Spinal cord (tissue), 10 donors: Measurements from ENCODE around the gene HSPB7. TPM values are rescaled to one million over a fixed set of nuclear protein-coding genes. Genes with fewer than 3 reads are reported as not detected.
A peak's percentile ranks its signal among the peaks of the same experiment; 100 is the strongest.
"Not testable (repeated sequence)": the region's sequence is repeated elsewhere in the genome, so short reads cannot be mapped to it uniquely, and the experiment has no call there.

Experiments
- DNase-seq, 6 donors: peaks; one replicate each; pipeline versions ENCODE4 v3.0.0 to v3.0.0-alpha.2; 2013 to 2015; ENCODE audit warnings: low spot score in 6 of 6, low read depth in 4 of 6
- H3K27ac ChIP-seq: one replicate; pipeline ENCODE4 v1.5.1; 2013; ENCODE audit warnings: low read depth, low read length, control low read depth
- H3K27me3 ChIP-seq: one replicate; pipeline ENCODE4 v1.6.1; 2013; ENCODE audit warnings: low read length; ENCODE audit not compliant: control insufficient read depth, insufficient read depth
- H3K36me3 ChIP-seq: one replicate; pipeline ENCODE4 v1.6.1; 2013; ENCODE audit warnings: low read length; ENCODE audit not compliant: control insufficient read depth, insufficient read depth
- H3K4me1 ChIP-seq: one replicate; pipeline ENCODE4 v1.6.1; 2013; ENCODE audit warnings: low read length; ENCODE audit not compliant: control insufficient read depth, insufficient read depth
- H3K4me3 ChIP-seq: one replicate; pipeline ENCODE4 v1.5.1; 2013; ENCODE audit warnings: low read depth, low read length, control low read depth
- H3K9me3 ChIP-seq: one replicate; pipeline ENCODE4 v1.6.1; 2013; ENCODE audit warnings: low read length; ENCODE audit not compliant: control insufficient read depth, insufficient read depth
- WGBS: methylation state at CpG from one replicate; pipeline ENCODE4 v1.1.5; 2013; ENCODE audit warnings: missing lambda C conversion rate; ENCODE audit not compliant: insufficient coverage; 5-methylcytosine and 5-hydroxymethylcytosine counted together
- polyA plus RNA-seq, 2 donors: library from polyadenylated mRNA; unstranded; fragments of 120-200 nt; gene quantifications; one replicate each; pipeline ENCODE4 v1.2.1, GENCODE V29; 2013; ENCODE audit not compliant: insufficient read length in 2 of 2
- total RNA-seq, 2 donors: library from RNA; depleted of rRNA in 1 of 2; stranded (reverse); fragments of 120-200 nt in 1 of 2; fragments of >200 nt in 1 of 2; gene quantifications; one replicate each; pipeline versions ENCODE4 v1.2.3 to v1.2.4, GENCODE V29; 2013 to 2014
- donor health status: healthy.

The HSPB7 gene
- total and polyA plus RNA-seq, 4 donors, result 1.4 to 2.7 (median 2.1) TPM

DNA sequence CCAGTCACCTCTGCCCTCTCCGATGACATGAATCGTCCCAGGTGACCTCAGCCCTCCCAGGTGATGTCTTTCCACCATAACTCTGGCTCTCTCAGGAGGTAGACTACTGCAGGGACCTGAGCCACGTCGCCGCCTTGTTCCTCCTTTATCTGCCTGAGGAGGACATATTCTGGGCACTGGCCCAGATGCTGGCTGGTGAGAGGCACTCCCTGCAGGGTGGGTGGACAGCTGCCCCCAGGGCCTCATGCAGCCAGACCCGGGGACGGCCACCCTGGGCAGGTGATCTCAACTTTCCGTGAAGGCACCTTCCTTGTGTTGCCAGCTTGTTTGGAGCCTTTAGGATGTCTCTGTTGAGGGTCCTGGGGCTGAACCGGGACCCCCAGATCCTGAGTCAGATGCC lies 28.1 kb downstream of the HSPB7 start:
- H3K4me1 ChIP-seq, result no peaks in the 10 kb centered on the region
- no peak overlapping the region for H3K4me3 ChIP-seq
- no peaks in the 10 kb centered on the region for H3K27me3 ChIP-seq
- 76% methylated on average over 9 of the region's 9 CpGs for WGBS
- DNase-seq, result no peak
- H3K27ac ChIP-seq, result no peak overlapping the region
- H3K36me3 ChIP-seq, result no peaks in the 10 kb centered on the region
- no peaks in the 10 kb centered on the region for H3K9me3 ChIP-seq

DNA sequence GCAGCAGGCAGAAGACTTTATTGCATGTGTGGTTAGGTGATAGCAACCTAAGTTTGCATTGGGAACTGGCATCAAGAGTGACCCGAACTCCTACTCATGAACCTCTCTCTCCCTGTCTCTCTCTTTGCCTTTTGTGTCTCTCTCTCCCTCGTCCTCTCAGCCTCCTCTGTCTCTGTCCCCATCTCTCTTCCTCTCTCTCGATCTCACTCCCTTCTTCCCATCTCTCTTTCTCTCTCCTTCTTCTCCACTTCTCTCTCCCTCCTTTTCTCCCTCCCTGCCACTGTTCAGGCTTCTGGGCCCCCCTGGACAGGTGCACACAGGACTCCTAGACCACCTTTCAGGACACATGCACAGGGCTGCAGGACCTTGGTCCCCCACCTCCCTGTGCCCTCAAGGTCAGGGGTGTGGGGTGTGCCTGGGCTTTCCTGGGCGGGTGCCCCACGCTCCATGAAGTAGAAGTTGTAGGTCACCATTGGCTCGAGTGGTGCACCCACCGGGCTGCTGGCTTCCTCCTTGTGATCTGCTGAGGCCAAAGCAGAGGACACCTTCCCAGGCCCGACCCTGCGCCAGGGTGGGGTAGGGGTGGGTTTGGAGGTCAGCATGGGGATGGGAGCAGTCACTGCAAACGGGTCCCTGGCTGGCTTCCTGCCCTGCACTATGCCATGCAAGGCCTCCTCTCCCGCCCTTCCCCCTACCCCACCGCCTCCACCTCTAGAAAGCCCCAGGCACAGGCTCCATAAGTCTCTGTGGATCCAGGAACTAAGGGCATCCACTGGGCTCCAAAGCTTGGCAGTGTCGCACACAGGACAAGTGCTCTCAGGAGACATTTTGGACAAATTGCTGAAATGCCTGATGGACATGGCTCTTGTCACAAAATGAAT lies 28.7 kb downstream of the HSPB7 start:
- H3K9me3 ChIP-seq, result no peaks in the 10 kb centered on the region
- DNase-seq, result no peak
- H3K4me3 ChIP-seq, result no peak overlapping the region
- H3K27ac ChIP-seq, result no peak overlapping the region
- no peaks in the 10 kb centered on the region for H3K27me3 ChIP-seq
- no peaks in the 10 kb centered on the region for H3K4me1 ChIP-seq
- no peaks in the 10 kb centered on the region for H3K36me3 ChIP-seq
- WGBS, result 89% methylated on average over 13 of the region's 13 CpGs

DNA sequence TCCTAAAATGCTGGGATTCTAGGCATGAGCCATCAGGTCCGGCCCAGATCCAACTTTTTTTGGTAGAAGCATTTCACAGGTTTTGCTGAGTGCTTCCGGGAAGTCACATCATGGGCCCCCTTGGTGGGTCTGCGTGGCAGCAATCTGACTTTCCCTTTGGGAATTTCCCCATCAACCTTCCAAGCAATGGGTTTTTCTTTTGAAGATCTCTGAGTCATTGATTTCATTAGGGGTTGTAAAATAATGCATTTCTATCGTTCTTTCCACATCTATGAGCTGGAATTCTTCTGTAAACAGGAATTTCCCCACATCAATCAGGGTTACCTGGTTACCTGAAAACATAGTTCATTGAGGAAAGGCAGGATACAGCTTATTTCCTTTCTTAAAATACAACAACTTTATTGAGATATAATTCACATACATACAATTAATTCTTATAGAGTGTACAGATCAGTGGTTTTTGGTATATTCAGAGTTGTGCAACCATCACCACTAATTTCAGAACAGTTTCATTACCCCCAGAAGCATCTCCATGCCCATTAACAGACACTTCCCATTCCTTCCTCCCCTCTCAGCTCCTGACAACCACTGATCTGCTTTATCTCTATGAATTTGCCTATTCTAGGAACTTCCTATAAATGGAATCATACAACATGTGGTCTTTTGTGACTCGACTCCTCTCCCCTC lies 32.1 kb downstream of the HSPB7 start:
- Histone ChIP-seq H3K27me3 (no peaks in the 10 kb centered on the region), H3K4me1 (no peaks in the 10 kb centered on the region), H3K4me3 (no peak overlapping the region), H3K27ac (no peak overlapping the region), H3K9me3 (no peaks in the 10 kb centered on the region), H3K36me3 (no peaks in the 10 kb centered on the region)
- DNase-seq, result no peak
- 67% methylated on average over 4 of the region's 5 CpGs for WGBS

DNA sequence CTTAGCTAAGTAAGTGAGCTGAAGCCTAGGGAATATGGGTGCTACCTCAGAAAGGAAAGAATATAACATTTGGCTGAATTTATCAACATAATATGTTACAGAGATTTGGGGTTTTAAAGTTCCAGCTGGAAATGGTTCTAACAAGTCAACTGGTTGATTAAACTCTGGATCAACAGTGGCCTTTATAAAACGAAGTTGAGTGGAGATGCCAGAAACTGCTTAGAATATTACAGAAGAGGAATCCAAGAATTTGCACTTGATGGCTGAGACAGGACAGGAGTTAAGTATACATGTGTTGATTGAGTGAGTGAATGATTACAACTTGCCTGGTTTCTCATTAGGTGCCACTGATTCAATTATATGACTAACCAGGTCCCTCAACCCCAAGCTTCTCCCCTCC lies 34.6 kb downstream of the HSPB7 start:
- WGBS, result 30% methylated on average over 1 of the region's 1 CpG

DNA sequence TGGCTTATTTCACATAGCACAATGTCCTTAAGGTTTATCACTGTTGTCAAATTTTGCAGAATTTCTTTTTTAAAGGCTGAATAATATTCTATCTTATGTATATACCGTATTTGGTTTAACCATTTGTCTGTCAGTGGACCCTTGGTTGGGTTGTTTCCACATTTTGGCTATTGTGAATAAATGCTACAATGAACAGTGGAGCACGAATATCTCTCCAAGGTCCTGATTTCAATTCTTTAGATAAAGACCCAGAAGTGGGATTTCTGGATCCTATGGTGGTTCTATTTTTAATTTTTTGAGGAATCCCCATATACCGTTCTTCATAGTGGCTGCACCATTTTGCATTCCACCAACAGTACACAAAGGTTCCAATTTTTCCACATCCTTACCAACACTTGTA lies 36.2 kb downstream of the HSPB7 start:
- WGBS, result no CpG with 5 or more reads among the region's 3 CpGs

More for the DNA sequence above, 34.6 kb downstream of the HSPB7 start:
- no peak for DNase-seq
- Histone ChIP-seq H3K4me3 (no peak overlapping the region), H3K9me3 (no peaks in the 10 kb centered on the region), H3K27me3 (no peaks in the 10 kb centered on the region), H3K4me1 (no peaks in the 10 kb centered on the region), H3K27ac (no peak overlapping the region), H3K36me3 (no peaks in the 10 kb centered on the region)

DNA sequence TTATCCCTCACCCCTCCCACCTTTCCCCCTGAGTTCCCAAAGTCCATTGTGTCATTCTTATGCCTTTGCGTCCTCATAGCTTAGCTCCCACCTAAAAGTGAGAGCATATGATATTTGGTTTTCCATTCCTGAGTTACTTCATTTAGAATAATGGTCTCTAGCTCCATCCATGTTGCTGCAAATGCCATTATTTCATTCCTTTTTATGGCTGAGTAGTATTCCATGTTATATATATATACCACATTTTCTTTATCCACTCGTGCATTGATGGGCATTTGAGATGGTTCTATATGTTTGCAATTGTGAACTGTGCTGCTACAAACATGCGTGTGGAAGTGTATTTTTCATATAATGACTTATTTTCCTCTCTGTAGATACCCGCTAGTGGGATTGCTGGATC lies 39.9 kb downstream of the HSPB7 start:
- not testable (repeated sequence) for H3K36me3 ChIP-seq, H3K4me3 ChIP-seq, H3K9me3 ChIP-seq, H3K4me1 ChIP-seq, DNase-seq, H3K27ac ChIP-seq, H3K27me3 ChIP-seq
- no CpG with 5 or more reads among the region's 4 CpGs for WGBS

More for the DNA sequence above, 36.2 kb downstream of the HSPB7 start:
- H3K36me3 ChIP-seq, result no peaks in the 10 kb centered on the region
- no peak for DNase-seq
- no peaks in the 10 kb centered on the region for H3K4me1 ChIP-seq
- no peaks in the 10 kb centered on the region for H3K27me3 ChIP-seq
- H3K9me3 ChIP-seq, result no peaks in the 10 kb centered on the region
- H3K4me3 ChIP-seq, result no peak overlapping the region
- no peak overlapping the region for H3K27ac ChIP-seq

DNA sequence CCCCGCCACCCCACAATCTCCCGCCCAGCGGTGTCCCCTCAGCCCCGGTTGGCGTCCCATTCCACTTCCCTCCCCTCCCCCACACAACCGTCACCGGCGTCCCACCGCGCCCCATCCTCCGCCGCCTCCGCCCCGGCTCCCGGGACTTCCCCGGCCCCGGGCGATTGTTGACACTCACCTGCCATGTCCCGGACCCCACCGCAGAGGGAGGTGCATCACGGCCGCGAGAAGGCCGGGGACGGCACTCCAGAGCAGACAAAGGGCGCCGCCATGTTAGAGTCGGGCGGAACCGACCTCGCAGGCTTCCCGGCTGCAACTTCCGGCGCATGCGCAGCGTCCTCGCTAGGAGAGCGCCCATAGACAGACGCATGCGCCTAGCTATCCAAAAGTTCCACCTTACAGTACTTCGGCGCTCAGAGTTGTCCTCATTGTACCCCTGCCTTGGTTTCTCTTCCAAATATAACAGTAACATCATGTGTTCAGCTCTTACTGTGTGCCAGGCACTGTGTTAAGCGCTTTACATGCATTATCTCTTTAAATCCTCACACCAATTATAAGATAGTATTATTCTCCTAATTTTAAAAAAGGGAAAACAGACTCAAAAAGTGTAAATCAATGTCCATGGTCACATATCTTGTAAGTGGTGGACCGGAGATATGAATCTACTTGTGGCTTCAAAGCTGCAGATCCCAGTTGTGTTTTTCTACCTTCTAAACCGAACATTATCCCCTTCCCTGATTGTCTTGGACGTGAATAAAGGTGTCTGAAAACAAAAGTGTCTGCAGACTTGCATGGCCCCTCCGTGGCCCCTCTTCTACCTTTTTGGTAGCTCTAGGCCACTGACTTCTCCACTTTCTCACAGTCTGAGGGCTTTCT lies 41.8 kb downstream of the HSPB7 start, which contains the start of gene ZBTB17:
Gene ZBTB17, minus strand, starts transcription at position 297 of the 876 bp plus-strand sequence. CDS start 27,606 bp downstream, outside the sequence.
- no peaks in the 10 kb centered on the region for H3K9me3 ChIP-seq
- peak; percentile 82 to 98 (median 88) for DNase-seq
- H3K36me3 ChIP-seq, result peaks cover 8% of the 10 kb centered on the region
- no peaks in the 10 kb centered on the region for H3K27me3 ChIP-seq
- peak within 1 kb of the TSS; percentile 48 for H3K27ac ChIP-seq
- 6% methylated on average over 40 of the region's 47 CpGs for WGBS
- peaks cover 7% of the 10 kb centered on the region for H3K4me1 ChIP-seq
- H3K4me3 ChIP-seq, result peak within 1 kb of the TSS; percentile 88

DNA sequence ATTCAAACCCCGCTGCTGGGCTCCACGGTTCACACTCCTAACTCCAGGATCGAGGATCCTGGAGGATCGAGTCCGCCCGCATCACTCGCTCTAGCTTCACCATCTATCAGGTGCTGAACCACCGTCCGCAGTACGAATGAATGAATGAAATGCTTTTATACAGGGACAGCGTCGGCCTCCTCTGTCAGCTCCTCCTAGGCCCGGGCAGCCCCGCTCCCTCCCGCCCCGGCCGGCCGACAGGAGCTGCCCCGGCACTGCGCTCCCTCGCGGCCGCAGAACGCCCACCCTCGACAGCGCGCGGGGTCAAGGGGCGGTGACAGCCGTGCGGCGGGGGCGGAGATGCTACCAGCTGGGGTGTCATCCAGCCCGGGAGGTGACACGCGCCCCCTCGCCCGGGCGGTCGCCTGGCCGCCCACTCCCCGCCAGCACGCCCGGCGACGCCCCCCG lies 42.5 kb downstream of the HSPB7 start:
- no peaks in the 10 kb centered on the region for H3K27me3 ChIP-seq
- no peaks in the 10 kb centered on the region for H3K9me3 ChIP-seq
- peaks cover 8% of the 10 kb centered on the region for H3K36me3 ChIP-seq
- no peak overlapping the region for H3K27ac ChIP-seq
- DNase-seq, result peak in 3 of 6 donors; percentile 48 to 81 (median 79)
- peak overlapping the region; percentile 88 for H3K4me3 ChIP-seq
- 0% methylated on average over 47 of the region's 47 CpGs for WGBS
- peaks cover 7% of the 10 kb centered on the region for H3K4me1 ChIP-seq

DNA sequence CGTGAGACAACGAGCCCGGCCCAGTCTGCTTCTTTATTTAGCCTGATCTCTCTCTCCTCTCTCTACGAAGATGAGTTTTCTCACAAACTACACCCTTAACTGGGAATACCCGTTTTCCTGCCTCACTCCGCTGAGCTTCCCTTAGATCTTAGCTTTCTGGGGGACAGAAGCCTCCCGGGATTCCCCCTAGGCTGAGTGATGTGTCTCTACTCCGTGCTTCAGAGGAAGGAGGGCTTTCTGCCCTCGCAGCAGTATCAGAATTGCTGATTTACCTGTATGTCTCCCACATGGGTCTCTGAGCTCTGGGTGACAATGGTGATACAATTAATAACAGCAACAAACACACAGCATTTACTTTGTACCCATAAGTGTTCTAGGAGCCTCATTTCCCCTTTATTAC lies 43.0 kb downstream of the HSPB7 start:
- WGBS, result 42% methylated on average over 6 of the region's 9 CpGs
- Histone ChIP-seq H3K36me3 (peaks cover 8% of the 10 kb centered on the region), H3K4me3 (peak overlapping the region; percentile 88), H3K9me3 (no peaks in the 10 kb centered on the region), H3K27ac (no peak overlapping the region), H3K27me3 (no peaks in the 10 kb centered on the region), H3K4me1 (peaks cover 7% of the 10 kb centered on the region)
- DNase-seq, result no peak
